ENCODE measurements around the gene UBB. TPM values are rescaled to one million over a fixed set of nuclear protein-coding genes. Genes with fewer than 3 reads are reported as not detected.
A peak's percentile ranks its signal among the peaks of the same experiment; 100 is the strongest.

UBB gene
- total and polyA plus RNA-seq, 9 of the 15 experiments (the other 6 are each of a cell fraction or from before 2014, with no cell fraction given): 1,069 to 4,143 (median 1,696) TPM

GRCh38 chr17:16352303-16352666, 28.6 kb upstream of the UBB start (continued):
- TF ChIP-seq E2F5 (CRISPR knock-in tag; IDR thresholded peaks at IDR 0.05) (no peak), SIN3A (IDR thresholded peaks at IDR 0.05; ENCODE audit: borderline replicate concordance in 2 of 2, control insufficient read depth in 1 of 2, low read depth in 2 of 2, low read length in 2 of 2) (no peak; a peak in 1 of 4 replicates), MTA1 (IDR thresholded peaks at IDR 0.05; ENCODE audit: borderline replicate concordance) (no peak), NKRF (IDR thresholded peaks at IDR 0.05; ENCODE audit: borderline replicate concordance) (peak; percentile 33; the same call in 1 of the 2 replicates), SNAPC5 (CRISPR knock-in tag; IDR thresholded peaks at IDR 0.05) (no peak), ZKSCAN1 (IDR thresholded peaks at IDR 0.05; ENCODE audit: low read depth, low read length) (no peak), RBM25 (IDR thresholded peaks at IDR 0.05; ENCODE audit: low read depth, low read length, severe bottlenecking) (no peak), ETV1 (tag; conservative IDR thresholded peaks at IDR 0.05; ENCODE audit: low read depth) (no peak), NBN (IDR thresholded peaks at IDR 0.05; ENCODE audit: low read depth) (no peak), RBM22 (IDR thresholded peaks at IDR 0.05; ENCODE audit: low read depth, low read length, poor library complexity, severe bottlenecking) (no peak), POLR2AphosphoS5 (IDR thresholded peaks at IDR 0.05; ENCODE audit: control insufficient read depth, insufficient read depth, low read depth, low read length) (0 out of 2 replicates have a peak, but pooled peaks have one; percentile 15), MCM3 (IDR thresholded peaks at IDR 0.05) (no peak), NRF1 (conservative IDR thresholded peaks at IDR 0.05 in 1 of 2, IDR thresholded peaks at IDR 0.05 in 1 of 2) (peak in 1 of 2 experiments; percentile 12; a peak in 1 of 4 replicates), BRCA1 (IDR thresholded peaks at IDR 0.05) (no peak), BRCA1 (CRISPR knock-in tag; IDR thresholded peaks at IDR 0.05) (no peak), ZBTB8A (IDR thresholded peaks at IDR 0.05; ENCODE audit: partially characterized antibody) (no peak), DDX20 (tag; IDR thresholded peaks at IDR 0.05; ENCODE audit: low read depth) (no peak)
- TF ChIP-seq, protein P1, sequence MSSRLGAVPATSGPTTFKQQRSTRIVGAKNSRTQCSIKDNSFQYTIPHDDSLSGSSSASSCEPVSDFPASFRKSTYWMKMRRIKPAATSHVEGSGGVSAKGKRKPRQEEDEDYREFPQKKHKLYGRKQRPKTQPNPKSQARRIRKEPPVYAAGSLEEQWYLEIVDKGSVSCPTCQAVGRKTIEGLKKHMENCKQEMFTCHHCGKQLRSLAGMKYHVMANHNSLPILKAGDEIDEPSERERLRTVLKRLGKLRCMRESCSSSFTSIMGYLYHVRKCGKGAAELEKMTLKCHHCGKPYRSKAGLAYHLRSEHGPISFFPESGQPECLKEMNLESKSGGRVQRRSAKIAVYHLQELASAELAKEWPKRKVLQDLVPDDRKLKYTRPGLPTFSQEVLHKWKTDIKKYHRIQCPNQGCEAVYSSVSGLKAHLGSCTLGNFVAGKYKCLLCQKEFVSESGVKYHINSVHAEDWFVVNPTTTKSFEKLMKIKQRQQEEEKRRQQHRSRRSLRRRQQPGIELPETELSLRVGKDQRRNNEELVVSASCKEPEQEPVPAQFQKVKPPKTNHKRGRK (tag; IDR thresholded peaks at IDR 0.05): no peak

Measured in K562 (cell line).